ENCODE measurements around the gene SPINK9. TPM values are rescaled to one million over a fixed set of nuclear protein-coding genes. Genes with fewer than 3 reads are reported as not detected.

Gene SPINK9
- total RNA-seq, 1 experiment from 2014 or later, result not detected

DNA sequence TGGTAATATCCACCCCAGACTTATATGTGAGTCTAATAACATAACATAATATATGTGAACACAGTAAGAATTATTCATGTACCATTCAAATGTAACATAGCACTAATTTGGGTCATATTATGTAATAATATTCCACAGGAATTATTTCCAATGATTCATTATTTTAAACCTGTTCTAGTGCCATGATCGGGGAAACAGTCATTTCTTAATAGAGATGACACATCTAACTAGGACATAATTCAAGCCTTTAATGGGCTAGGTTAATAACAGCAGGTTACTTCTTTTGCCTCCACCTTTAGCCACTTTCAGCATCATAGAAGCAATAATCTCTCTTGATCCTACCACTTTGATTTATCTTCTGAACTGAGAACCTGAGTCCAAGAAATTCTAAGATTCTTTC lies 12.3 kb downstream of the SPINK9 start:
- BruUV-seq (replicated peaks), result no TSS peak
- no peak for DNase-seq
- CTCF ChIA-PET, result no interaction called here
- no peak overlapping the region for H3K27ac Mint-ChIP-seq (ENCODE audit: unreplicated experiment)
- H3K4me1 Mint-ChIP-seq (ENCODE audit: low read depth, unreplicated experiment), result peaks cover 12% of the 10 kb centered on the region
- intact Hi-C loops (cut with micrococcal nuclease; ENCODE audit: unreplicated experiment), result no loop called here
- no peaks in the 10 kb centered on the region for H3K36me3 Mint-ChIP-seq (ENCODE audit: insufficient read depth, unreplicated experiment)
- H3K27me3 Mint-ChIP-seq (ENCODE audit: unreplicated experiment), result no peaks in the 10 kb centered on the region
- TF ChIP-seq CTCF (IDR thresholded peaks at IDR 0.05; ENCODE audit: unreplicated experiment), result no peak
- no peak overlapping the region for H3K4me3 Mint-ChIP-seq (ENCODE audit: low read depth, unreplicated experiment)
- H3K9me3 Mint-ChIP-seq (ENCODE audit: low read depth, unreplicated experiment), result no peaks in the 10 kb centered on the region

GRCh38 chr5:148352696-148353095 lies 17.3 kb downstream of the SPINK9 start:
- Mint-ChIP-seq H3K27ac (ENCODE audit: unreplicated experiment) (no peak overlapping the region), H3K4me3 (ENCODE audit: low read depth, unreplicated experiment) (no peak overlapping the region), H3K4me1 (ENCODE audit: low read depth, unreplicated experiment) (no peaks in the 10 kb centered on the region), H3K36me3 (ENCODE audit: insufficient read depth, unreplicated experiment) (no peaks in the 10 kb centered on the region), H3K27me3 (ENCODE audit: unreplicated experiment) (no peaks in the 10 kb centered on the region), H3K9me3 (ENCODE audit: low read depth, unreplicated experiment) (no peaks in the 10 kb centered on the region)
- no TSS peak for BruUV-seq (replicated peaks)
- CTCF ChIA-PET, result interaction anchor here (0.9 to 1.6 kb wide), 2 partner anchors 18 to 38 kb away, joined by 4 to 11 read pairs; no protein-coding TSS in a partner anchor
- intact Hi-C loops (cut with micrococcal nuclease; ENCODE audit: unreplicated experiment), result loop anchor here (1.0 to 5.0 kb wide), 4 partner anchors 38 to 405 kb away; no protein-coding TSS in a partner anchor
- no peak for DNase-seq
- no peak for TF ChIP-seq CTCF (IDR thresholded peaks at IDR 0.05; ENCODE audit: unreplicated experiment)

GRCh38 chr5:148353634-148354033 lies 18.3 kb downstream of the SPINK9 start:
- Mint-ChIP-seq H3K4me3 (ENCODE audit: low read depth, unreplicated experiment) (no peak overlapping the region), H3K27me3 (ENCODE audit: unreplicated experiment) (no peaks in the 10 kb centered on the region), H3K36me3 (ENCODE audit: insufficient read depth, unreplicated experiment) (no peaks in the 10 kb centered on the region), H3K4me1 (ENCODE audit: low read depth, unreplicated experiment) (no peaks in the 10 kb centered on the region), H3K9me3 (ENCODE audit: low read depth, unreplicated experiment) (no peaks in the 10 kb centered on the region), H3K27ac (ENCODE audit: unreplicated experiment) (no peak overlapping the region)
- intact Hi-C loops (cut with micrococcal nuclease; ENCODE audit: unreplicated experiment), result loop anchor here (1.0 to 5.0 kb wide), 3 partner anchors 63 to 406 kb away; no protein-coding TSS in a partner anchor
- no TSS peak for BruUV-seq (replicated peaks)
- DNase-seq, result no peak
- CTCF ChIA-PET, result interaction anchor here (2.2 kb wide), 1 partner anchor 40 kb away, joined by 5 read pairs; no protein-coding TSS in a partner anchor
- no peak for TF ChIP-seq CTCF (IDR thresholded peaks at IDR 0.05; ENCODE audit: unreplicated experiment)

GRCh38 chr5:148364343-148364742 lies 29.0 kb downstream of the SPINK9 start:
- DNase-seq, result no peak
- intact Hi-C loops (cut with micrococcal nuclease; ENCODE audit: unreplicated experiment), result no loop called here
- BruUV-seq (replicated peaks), result no TSS peak
- H3K36me3 Mint-ChIP-seq (ENCODE audit: insufficient read depth, unreplicated experiment), result no peaks in the 10 kb centered on the region
- no peak overlapping the region for H3K27ac Mint-ChIP-seq (ENCODE audit: unreplicated experiment)
- CTCF ChIA-PET, result interaction anchor here (0.7 kb wide), 1 partner anchor 80 kb away, joined by 3 read pairs; no protein-coding TSS in a partner anchor
- no peaks in the 10 kb centered on the region for H3K27me3 Mint-ChIP-seq (ENCODE audit: unreplicated experiment)
- H3K4me3 Mint-ChIP-seq (ENCODE audit: low read depth, unreplicated experiment), result no peak overlapping the region
- H3K9me3 Mint-ChIP-seq (ENCODE audit: low read depth, unreplicated experiment), result peaks cover 3% of the 10 kb centered on the region
- TF ChIP-seq CTCF (IDR thresholded peaks at IDR 0.05; ENCODE audit: unreplicated experiment), result no peak
- no peaks in the 10 kb centered on the region for H3K4me1 Mint-ChIP-seq (ENCODE audit: low read depth, unreplicated experiment)
